ENCODE measurements around the gene DCAF4.

Gene DCAF4

GRCh38 chr14:72942934-72943333, 16.7 kb downstream of the DCAF4 start:
- TF ChIP-seq CTCF (conservative IDR thresholded peaks at IDR 0.05; ENCODE audit: low read depth, low read length), result no peak
- no peak for DNase-seq (ENCODE audit: low read depth)
- H3K4me3 ChIP-seq (ENCODE audit: low read depth, low read length), result no peak overlapping the region

GRCh38 chr14:72943876-72944430, 17.7 kb downstream of the DCAF4 start:
- no peak for TF ChIP-seq CTCF (conservative IDR thresholded peaks at IDR 0.05; ENCODE audit: low read depth, low read length)
- no peak overlapping the region for H3K4me3 ChIP-seq (ENCODE audit: low read depth, low read length)
- DNase-seq (ENCODE audit: low read depth), result no peak

GRCh38 chr14:72945356-72946027, 19.2 kb downstream of the DCAF4 start:
- TF ChIP-seq CTCF (conservative IDR thresholded peaks at IDR 0.05; ENCODE audit: low read depth, low read length), result no peak
- H3K4me3 ChIP-seq (ENCODE audit: low read depth, low read length), result no peak overlapping the region
- DNase-seq (ENCODE audit: low read depth), result no peak

- TF ChIP-seq CTCF (conservative IDR thresholded peaks at IDR 0.05; ENCODE audit: low read depth, low read length), result no peak
Measured at GRCh38 chr14:72946491-72946890, 20.2 kb downstream of the DCAF4 start.

GRCh38 chr14:72947366-72948160, 21.3 kb downstream of the DCAF4 start:
- no peak for DNase-seq (ENCODE audit: low read depth)
- no peak overlapping the region for H3K4me3 ChIP-seq (ENCODE audit: low read depth, low read length)
- no peak for TF ChIP-seq CTCF (conservative IDR thresholded peaks at IDR 0.05; ENCODE audit: low read depth, low read length)

More at GRCh38 chr14:72946491-72946890, 20.2 kb downstream of the DCAF4 start:
- peak; percentile 39 for DNase-seq (ENCODE audit: low read depth)
- no peak overlapping the region for H3K4me3 ChIP-seq (ENCODE audit: low read depth, low read length)

- TF ChIP-seq CTCF (conservative IDR thresholded peaks at IDR 0.05; ENCODE audit: low read depth, low read length), result peak; percentile 94
- peak; percentile 80 for DNase-seq (ENCODE audit: low read depth)
- H3K4me3 ChIP-seq (ENCODE audit: low read depth, low read length), result no peak overlapping the region
Measured at GRCh38 chr14:72948481-72949138, 22.3 kb downstream of the DCAF4 start.

Measured in choroid plexus epithelial cell (primary cell).